Ascending aorta (tissue), 2 donors: Measurements from ENCODE around the gene ENO2. TPM values are rescaled to one million over a fixed set of nuclear protein-coding genes. Genes with fewer than 3 reads are reported as not detected.
"Not testable (repeated sequence)": the region's sequence is repeated elsewhere in the genome, so short reads cannot be mapped to it uniquely, and the experiment has no call there.

Experiments used
- DNase-seq, 2 donors: peaks; one replicate each; pipeline ENCODE4 v3.0.0-alpha.2; 2019; ENCODE audit warnings: low spot score in 2 of 2
- H3K27ac ChIP-seq, 2 donors: fragments of 200-600 bp; sonication (generic); one replicate each; pipeline ENCODE4 v1.5.1; 2016 to 2017; ENCODE audit warnings: mild to moderate bottlenecking in 1 of 2
- H3K27me3 ChIP-seq: fragments of 200-600 bp; sonication (generic); one replicate; pipeline ENCODE4 v1.5.1; 2017
- H3K36me3 ChIP-seq, 2 donors: fragments of 200-600 bp; sonication (generic); one replicate each; pipeline ENCODE4 v1.5.1; 2016
- H3K4me1 ChIP-seq, 2 donors: fragments of 200-600 bp; sonication (generic); one replicate each; pipeline ENCODE4 v1.5.1; 2016 to 2017; ENCODE audit warnings: mild to moderate bottlenecking in 1 of 2
- H3K4me3 ChIP-seq, 2 donors: fragments of 200-600 bp; sonication (generic); one replicate each; pipeline ENCODE4 v1.5.1; 2016 to 2017; ENCODE audit warnings: mild to moderate bottlenecking in 1 of 2
- H3K9me3 ChIP-seq, 2 donors: fragments of 200-600 bp; sonication (generic); one replicate each; pipeline ENCODE4 v1.5.1; 2016
- intact Hi-C: fragments of 100-400 bp; cut with DNase I; formaldehyde crosslinking; loops from one replicate; pipeline ENCODE4 v1.15.1; 2023
- total RNA-seq: library from RNA; depleted of rRNA; stranded (reverse); fragments of >200 nt; gene quantifications from one replicate; pipeline ENCODE4 v1.1.0, GENCODE V29; 2016
- TF ChIP-seq, protein P1 (sequence below), 3 experiments: fragments of 200-600 bp in 2 of 3; fragments of 450-650 bp in 1 of 3; sonication (generic) in 2 of 3; IDR thresholded peaks; one replicate each; pipeline ENCODE4 v1.5.1; 2016 to 2019; ENCODE audit warnings: antibody characterized with exemption in 3 of 3, mild to moderate bottlenecking in 1 of 3, moderate library complexity in 1 of 3

Gene ENO2
- total RNA-seq, 1 donor from 2014 or later, result 30.3 TPM

DNA sequence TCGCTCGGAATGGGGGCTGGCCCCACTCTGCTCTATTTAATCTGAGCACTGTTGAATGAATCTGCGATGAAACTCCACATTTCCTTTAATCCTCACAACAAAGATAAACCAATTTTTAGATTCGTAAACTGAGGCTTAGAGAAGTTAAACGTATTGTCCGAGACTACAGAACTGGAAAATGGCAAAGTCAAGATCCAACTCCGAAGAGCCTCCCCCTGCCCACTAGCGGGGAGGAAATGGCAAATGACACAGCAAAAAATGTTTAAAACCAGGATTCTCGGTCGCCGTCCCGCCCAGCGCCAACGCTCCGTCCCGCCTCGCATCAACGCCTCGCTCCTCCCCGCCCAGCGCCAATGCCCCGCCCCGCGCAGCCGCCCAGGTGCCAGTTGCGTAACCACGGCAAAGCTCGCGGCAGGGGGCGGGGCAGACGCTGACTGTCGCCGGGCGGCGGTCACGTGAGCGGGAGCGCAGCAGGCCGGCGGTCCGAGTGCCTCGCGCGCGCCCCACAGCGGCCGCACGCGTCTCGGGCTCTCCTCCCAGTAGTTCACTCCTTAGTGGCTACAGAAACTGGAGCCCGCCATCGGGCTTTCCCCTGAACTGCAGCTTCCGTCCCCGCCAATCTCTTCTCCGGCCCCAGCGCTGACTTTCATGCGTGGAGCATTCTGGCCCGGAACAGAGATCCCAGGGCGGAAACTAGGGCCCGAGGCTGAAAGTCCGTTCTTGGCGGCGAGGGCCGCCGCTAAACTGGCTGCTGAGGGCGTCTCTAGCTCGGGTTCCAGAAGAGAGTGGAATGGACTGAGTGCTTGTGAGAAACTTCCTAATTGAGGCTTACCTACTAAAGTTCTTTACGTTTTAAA, 23.4 kb upstream of the ENO2 start:
- Histone ChIP-seq H3K27ac (peak overlapping the region; percentile 92 to 93), H3K9me3 (no peaks in the 10 kb centered on the region), H3K4me3 (peak overlapping the region; percentile 54 to 72), H3K4me1 (peaks cover 0 to 6% of the 10 kb centered on the region in 2 donors), H3K27me3 (no peaks in the 10 kb centered on the region), H3K36me3 (peaks cover 0 to 4% of the 10 kb centered on the region in 2 donors)
- peak; percentile 88 to 98 for DNase-seq
- TF ChIP-seq, protein P1, sequence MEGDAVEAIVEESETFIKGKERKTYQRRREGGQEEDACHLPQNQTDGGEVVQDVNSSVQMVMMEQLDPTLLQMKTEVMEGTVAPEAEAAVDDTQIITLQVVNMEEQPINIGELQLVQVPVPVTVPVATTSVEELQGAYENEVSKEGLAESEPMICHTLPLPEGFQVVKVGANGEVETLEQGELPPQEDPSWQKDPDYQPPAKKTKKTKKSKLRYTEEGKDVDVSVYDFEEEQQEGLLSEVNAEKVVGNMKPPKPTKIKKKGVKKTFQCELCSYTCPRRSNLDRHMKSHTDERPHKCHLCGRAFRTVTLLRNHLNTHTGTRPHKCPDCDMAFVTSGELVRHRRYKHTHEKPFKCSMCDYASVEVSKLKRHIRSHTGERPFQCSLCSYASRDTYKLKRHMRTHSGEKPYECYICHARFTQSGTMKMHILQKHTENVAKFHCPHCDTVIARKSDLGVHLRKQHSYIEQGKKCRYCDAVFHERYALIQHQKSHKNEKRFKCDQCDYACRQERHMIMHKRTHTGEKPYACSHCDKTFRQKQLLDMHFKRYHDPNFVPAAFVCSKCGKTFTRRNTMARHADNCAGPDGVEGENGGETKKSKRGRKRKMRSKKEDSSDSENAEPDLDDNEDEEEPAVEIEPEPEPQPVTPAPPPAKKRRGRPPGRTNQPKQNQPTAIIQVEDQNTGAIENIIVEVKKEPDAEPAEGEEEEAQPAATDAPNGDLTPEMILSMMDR (IDR thresholded peaks at IDR 0.05), result peak; percentile 82 to 94 (median 83)
- intact Hi-C loops, result loop anchor here (1.0 to 2.0 kb wide), 4 partner anchors 13 to 39 kb away; partner anchors contain the start of genes LRRC23, SPSB2 and USP5

DNA sequence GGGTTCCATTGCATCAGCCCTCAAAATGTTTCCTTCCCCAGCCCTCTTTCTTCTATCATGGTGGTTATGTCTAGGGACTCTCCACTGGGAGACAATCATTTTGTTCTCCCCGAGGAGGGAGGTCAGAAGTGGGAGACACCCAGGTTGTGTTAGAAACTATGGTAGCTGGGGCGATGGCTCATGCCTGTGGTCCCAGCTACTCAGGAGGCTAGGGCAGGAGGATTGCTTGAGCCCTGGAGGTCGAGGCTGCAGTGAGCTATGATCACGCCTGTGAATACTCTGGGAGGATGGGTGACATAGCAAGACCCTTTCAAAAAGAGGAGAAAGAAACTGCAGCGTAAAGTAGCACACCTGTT, 22.8 kb upstream of the ENO2 start:
- TF ChIP-seq, protein P1 (IDR thresholded peaks at IDR 0.05), result no peak
- Histone ChIP-seq H3K27ac (peak overlapping the region; percentile 92 to 93), H3K36me3 (peaks cover 0 to 4% of the 10 kb centered on the region in 2 donors), H3K4me1 (peaks cover 0 to 6% of the 10 kb centered on the region in 2 donors), H3K4me3 (peak overlapping the region; percentile 54 to 72), H3K27me3 (no peaks in the 10 kb centered on the region), H3K9me3 (no peaks in the 10 kb centered on the region)
- intact Hi-C loops, result loop anchor here (1.0 to 2.0 kb wide), 4 partner anchors 13 to 39 kb away; partner anchors contain the start of genes LRRC23, SPSB2 and USP5
- no peak for DNase-seq

DNA sequence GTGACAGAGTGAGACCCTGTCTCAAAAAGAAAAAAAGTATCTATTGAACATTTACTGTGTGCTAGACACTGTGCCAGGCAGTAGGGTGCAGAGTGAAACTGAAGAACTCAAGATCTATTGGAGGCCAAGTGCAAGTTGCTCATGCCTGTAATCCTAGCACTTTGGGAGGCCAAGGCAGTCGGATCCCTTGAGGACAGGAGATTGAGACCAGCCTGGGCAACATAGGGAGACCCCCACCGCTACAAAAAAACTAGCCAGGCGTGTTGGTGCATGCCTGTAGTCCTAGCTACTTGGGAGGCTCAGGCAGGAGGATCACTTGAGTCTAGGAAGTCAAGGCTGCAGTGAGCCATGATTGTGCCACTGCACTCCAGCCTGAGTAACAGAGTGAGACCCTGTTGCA, 21.7 kb upstream of the ENO2 start:
- H3K4me1 ChIP-seq, intact Hi-C loops, H3K27me3 ChIP-seq, DNase-seq, H3K36me3 ChIP-seq, H3K27ac ChIP-seq, H3K4me3 ChIP-seq, H3K9me3 ChIP-seq: not testable (repeated sequence)

DNA sequence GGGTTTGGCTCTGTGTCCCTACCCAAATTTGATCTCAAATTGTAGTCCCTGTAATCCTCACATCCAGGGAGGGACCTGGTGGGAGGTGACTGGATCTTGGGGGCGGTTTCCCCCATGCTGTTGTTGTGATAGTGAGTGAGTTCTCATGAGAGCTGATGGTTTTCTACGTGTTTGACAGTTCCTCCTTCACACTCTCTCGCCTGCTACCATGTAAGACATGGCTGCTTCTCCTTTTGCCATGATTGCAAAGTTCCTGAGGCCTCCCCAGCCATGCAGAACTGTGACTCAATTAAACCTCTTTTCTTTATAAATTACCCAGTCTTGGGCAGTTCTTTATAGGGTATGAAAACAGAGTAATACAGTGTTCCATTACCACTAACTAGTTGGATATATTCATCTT, 20.1 kb upstream of the ENO2 start:
- H3K4me3 ChIP-seq, result no peak overlapping the region
- no peaks in the 10 kb centered on the region for H3K36me3 ChIP-seq
- no peak for DNase-seq
- H3K4me1 ChIP-seq, result peaks cover 0 to 6% of the 10 kb centered on the region in 2 donors
- TF ChIP-seq, protein P1 (IDR thresholded peaks at IDR 0.05), result no peak
- no peak overlapping the region for H3K27ac ChIP-seq
- intact Hi-C loops, result no loop called here
- H3K9me3 ChIP-seq, result no peaks in the 10 kb centered on the region
- no peaks in the 10 kb centered on the region for H3K27me3 ChIP-seq

GRCh38 chr12:6896846-6897435, 17.4 kb upstream of the ENO2 start:
- intact Hi-C loops, result no loop called here
- TF ChIP-seq, protein P1 (IDR thresholded peaks at IDR 0.05), result no peak
- no peaks in the 10 kb centered on the region for H3K36me3 ChIP-seq
- H3K27me3 ChIP-seq, result no peaks in the 10 kb centered on the region
- H3K27ac ChIP-seq, result no peak overlapping the region
- DNase-seq, result no peak
- H3K4me1 ChIP-seq, result no peaks in the 10 kb centered on the region
- H3K4me3 ChIP-seq, result no peak overlapping the region
- no peaks in the 10 kb centered on the region for H3K9me3 ChIP-seq

DNA sequence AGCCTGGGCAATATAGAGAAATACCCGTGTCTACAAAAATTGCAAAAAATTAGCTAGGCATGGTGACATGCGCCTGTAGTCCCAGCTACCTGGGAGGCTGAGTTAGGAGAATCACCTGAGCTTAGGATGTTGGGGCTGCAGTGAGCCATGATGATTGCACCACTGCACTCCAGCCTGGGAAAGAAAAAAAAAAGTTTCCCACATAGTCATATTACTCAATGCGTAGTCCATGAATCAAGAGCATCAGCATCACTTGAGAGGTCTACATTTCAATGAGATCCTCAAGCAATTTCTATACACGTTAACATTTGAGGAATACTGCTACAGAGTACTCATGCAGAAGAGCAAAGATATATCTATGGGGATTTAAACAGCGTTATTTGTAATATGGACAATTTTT, 15.0 kb upstream of the ENO2 start:
- Histone ChIP-seq H3K4me3 (no peak overlapping the region), H3K9me3 (no peaks in the 10 kb centered on the region), H3K36me3 (no peaks in the 10 kb centered on the region), H3K27ac (no peak overlapping the region), H3K4me1 (peaks cover 0 to 5% of the 10 kb centered on the region in 2 donors), H3K27me3 (no peaks in the 10 kb centered on the region)
- no peak for DNase-seq
- TF ChIP-seq, protein P1 (IDR thresholded peaks at IDR 0.05), result no peak
- intact Hi-C loops, result no loop called here
